ENCODE data around the gene MSMO1. TPM values are rescaled to one million over a fixed set of nuclear protein-coding genes. Genes with fewer than 3 reads are reported as not detected.

Gene MSMO1
- total RNA-seq, 1 experiment from 2014 or later, result 345 TPM

- Histone ChIP-seq H3K4me3 (ENCODE audit: low read length) (peak overlapping the region; percentile 85), H2AFZ (ENCODE audit: low read length) (peak overlapping the region; percentile 11; the same call in 1 of the 2 replicates), H3K9ac (ENCODE audit: low read length) (peak overlapping the region; percentile 82), H3K9me2 (replicated peaks; ENCODE audit: insufficient read depth, low read length) (no peaks in the 10 kb centered on the region), H3K27me3 (ENCODE audit: low read length) (no peaks in the 10 kb centered on the region), H4K20me1 (ENCODE audit: insufficient read depth, low read depth, low read length) (peaks cover 52% of the 10 kb centered on the region), H3K27ac (ENCODE audit: low read length) (peak overlapping the region; percentile 91), H3K4me2 (ENCODE audit: low read depth, low read length, poor library complexity, severe bottlenecking) (peak overlapping the region; percentile 96), H3K36me3 (ENCODE audit: insufficient read depth, low read length) (peaks cover 28% of the 10 kb centered on the region), H3K79me2 (ENCODE audit: low read length) (peaks cover 60% of the 10 kb centered on the region), H3K9me3 (ENCODE audit: low read length) (no peaks in the 10 kb centered on the region), H3K4me1 (ENCODE audit: low read length) (peaks cover 55% of the 10 kb centered on the region)
- no peak for DNase-seq
Measured at GRCh38 chr4:165328101-165328425, 594 bp downstream of the MSMO1 start.

GRCh38 chr4:165328708-165329107 lies 1.2 kb downstream of the MSMO1 start:
- H3K9me2 ChIP-seq (replicated peaks; ENCODE audit: insufficient read depth, low read length), result no peaks in the 10 kb centered on the region
- H3K9me3 ChIP-seq (ENCODE audit: low read length), result no peaks in the 10 kb centered on the region
- peak overlapping the region; percentile 82 for H3K9ac ChIP-seq (ENCODE audit: low read length)
- H3K4me2 ChIP-seq (ENCODE audit: low read depth, low read length, poor library complexity, severe bottlenecking), result peak overlapping the region; percentile 96
- peaks cover 66% of the 10 kb centered on the region for H3K79me2 ChIP-seq (ENCODE audit: low read length)
- H3K4me1 ChIP-seq (ENCODE audit: low read length), result peaks cover 62% of the 10 kb centered on the region
- peak overlapping the region; percentile 85 for H3K4me3 ChIP-seq (ENCODE audit: low read length)
- peak; percentile 54 for DNase-seq
- H3K36me3 ChIP-seq (ENCODE audit: insufficient read depth, low read length), result peaks cover 33% of the 10 kb centered on the region
- no peaks in the 10 kb centered on the region for H3K27me3 ChIP-seq (ENCODE audit: low read length)
- peak overlapping the region; percentile 91 for H3K27ac ChIP-seq (ENCODE audit: low read length)
- H4K20me1 ChIP-seq (ENCODE audit: insufficient read depth, low read depth, low read length), result peaks cover 58% of the 10 kb centered on the region
- H2AFZ ChIP-seq (ENCODE audit: low read length), result no peak overlapping the region

GRCh38 chr4:165330071-165330470 lies 2.6 kb downstream of the MSMO1 start:
- H3K79me2 ChIP-seq (ENCODE audit: low read length), result peaks cover 79% of the 10 kb centered on the region
- H3K4me2 ChIP-seq (ENCODE audit: low read depth, low read length, poor library complexity, severe bottlenecking), result peak overlapping the region; percentile 96
- H3K27me3 ChIP-seq (ENCODE audit: low read length), result no peaks in the 10 kb centered on the region
- H3K4me3 ChIP-seq (ENCODE audit: low read length), result peak overlapping the region; percentile 85
- no peaks in the 10 kb centered on the region for H3K9me3 ChIP-seq (ENCODE audit: low read length)
- H3K9ac ChIP-seq (ENCODE audit: low read length), result peak overlapping the region; percentile 82
- no peak overlapping the region for H2AFZ ChIP-seq (ENCODE audit: low read length)
- peaks cover 71% of the 10 kb centered on the region for H4K20me1 ChIP-seq (ENCODE audit: insufficient read depth, low read depth, low read length)
- DNase-seq, result no peak
- peaks cover 45% of the 10 kb centered on the region for H3K36me3 ChIP-seq (ENCODE audit: insufficient read depth, low read length)
- H3K9me2 ChIP-seq (replicated peaks; ENCODE audit: insufficient read depth, low read length), result no peaks in the 10 kb centered on the region
- peak overlapping the region; percentile 15 for H3K27ac ChIP-seq (ENCODE audit: low read length)
- peaks cover 75% of the 10 kb centered on the region for H3K4me1 ChIP-seq (ENCODE audit: low read length)

GRCh38 chr4:165330666-165331065 lies 3.2 kb downstream of the MSMO1 start:
- no peaks in the 10 kb centered on the region for H3K9me2 ChIP-seq (replicated peaks; ENCODE audit: insufficient read depth, low read length)
- peak overlapping the region; percentile 82 for H3K9ac ChIP-seq (ENCODE audit: low read length)
- peaks cover 85% of the 10 kb centered on the region for H3K79me2 ChIP-seq (ENCODE audit: low read length)
- H4K20me1 ChIP-seq (ENCODE audit: insufficient read depth, low read depth, low read length), result peaks cover 76% of the 10 kb centered on the region
- peaks cover 80% of the 10 kb centered on the region for H3K4me1 ChIP-seq (ENCODE audit: low read length)
- DNase-seq, result no peak
- peak overlapping the region; percentile 85 for H3K4me3 ChIP-seq (ENCODE audit: low read length)
- H3K4me2 ChIP-seq (ENCODE audit: low read depth, low read length, poor library complexity, severe bottlenecking), result peak overlapping the region; percentile 96
- no peak overlapping the region for H2AFZ ChIP-seq (ENCODE audit: low read length)
- H3K36me3 ChIP-seq (ENCODE audit: insufficient read depth, low read length), result peaks cover 51% of the 10 kb centered on the region
- peak overlapping the region; percentile 15; the same call in 1 of the 2 replicates for H3K27ac ChIP-seq (ENCODE audit: low read length)
- no peaks in the 10 kb centered on the region for H3K9me3 ChIP-seq (ENCODE audit: low read length)
- H3K27me3 ChIP-seq (ENCODE audit: low read length), result no peaks in the 10 kb centered on the region

GRCh38 chr4:165331359-165331758 lies 3.9 kb downstream of the MSMO1 start:
- Histone ChIP-seq H4K20me1 (ENCODE audit: insufficient read depth, low read depth, low read length) (peaks cover 80% of the 10 kb centered on the region), H3K27me3 (ENCODE audit: low read length) (no peaks in the 10 kb centered on the region), H3K9ac (ENCODE audit: low read length) (peak overlapping the region; percentile 82; the same call in 1 of the 2 replicates), H3K36me3 (ENCODE audit: insufficient read depth, low read length) (peaks cover 57% of the 10 kb centered on the region), H3K4me2 (ENCODE audit: low read depth, low read length, poor library complexity, severe bottlenecking) (peak overlapping the region; percentile 96), H3K27ac (ENCODE audit: low read length) (no peak overlapping the region), H3K79me2 (ENCODE audit: low read length) (peaks cover 88% of the 10 kb centered on the region), H3K9me2 (replicated peaks; ENCODE audit: insufficient read depth, low read length) (no peaks in the 10 kb centered on the region), H3K4me1 (ENCODE audit: low read length) (peaks cover 73% of the 10 kb centered on the region), H2AFZ (ENCODE audit: low read length) (no peak overlapping the region), H3K9me3 (ENCODE audit: low read length) (no peaks in the 10 kb centered on the region), H3K4me3 (ENCODE audit: low read length) (peak overlapping the region; percentile 85; the same call in 1 of the 2 replicates)
- DNase-seq, result no peak

GRCh38 chr4:165331823-165332222 lies 4.4 kb downstream of the MSMO1 start:
- H3K9me2 ChIP-seq (replicated peaks; ENCODE audit: insufficient read depth, low read length), result no peaks in the 10 kb centered on the region
- H3K79me2 ChIP-seq (ENCODE audit: low read length), result peaks cover 92% of the 10 kb centered on the region
- peaks cover 84% of the 10 kb centered on the region for H4K20me1 ChIP-seq (ENCODE audit: insufficient read depth, low read depth, low read length)
- H3K27me3 ChIP-seq (ENCODE audit: low read length), result no peaks in the 10 kb centered on the region
- peaks cover 70% of the 10 kb centered on the region for H3K4me1 ChIP-seq (ENCODE audit: low read length)
- DNase-seq, result no peak
- H3K36me3 ChIP-seq (ENCODE audit: insufficient read depth, low read length), result peaks cover 61% of the 10 kb centered on the region
- no peak overlapping the region for H3K27ac ChIP-seq (ENCODE audit: low read length)
- H2AFZ ChIP-seq (ENCODE audit: low read length), result no peak overlapping the region
- H3K4me3 ChIP-seq (ENCODE audit: low read length), result peak overlapping the region; percentile 85; the same call in 1 of the 2 replicates
- H3K4me2 ChIP-seq (ENCODE audit: low read depth, low read length, poor library complexity, severe bottlenecking), result peak overlapping the region; percentile 96
- no peaks in the 10 kb centered on the region for H3K9me3 ChIP-seq (ENCODE audit: low read length)
- H3K9ac ChIP-seq (ENCODE audit: low read length), result no peak overlapping the region

- Histone ChIP-seq H3K4me3 (ENCODE audit: low read length) (peak overlapping the region; percentile 85), H2AFZ (ENCODE audit: low read length) (no peak overlapping the region), H3K27me3 (ENCODE audit: low read length) (no peaks in the 10 kb centered on the region), H3K4me1 (ENCODE audit: low read length) (peaks cover 70% of the 10 kb centered on the region), H3K27ac (ENCODE audit: low read length) (peak overlapping the region; percentile 1), H4K20me1 (ENCODE audit: insufficient read depth, low read depth, low read length) (peaks cover 91% of the 10 kb centered on the region), H3K9me2 (replicated peaks; ENCODE audit: insufficient read depth, low read length) (no peaks in the 10 kb centered on the region), H3K9ac (ENCODE audit: low read length) (peak overlapping the region; percentile 4; the same call in 1 of the 2 replicates), H3K36me3 (ENCODE audit: insufficient read depth, low read length) (peaks cover 68% of the 10 kb centered on the region), H3K4me2 (ENCODE audit: low read depth, low read length, poor library complexity, severe bottlenecking) (peak overlapping the region; percentile 96), H3K9me3 (ENCODE audit: low read length) (no peaks in the 10 kb centered on the region), H3K79me2 (ENCODE audit: low read length) (peaks cover 98% of the 10 kb centered on the region)
- DNase-seq, result no peak
Measured at GRCh38 chr4:165332502-165332901, 5.0 kb downstream of the MSMO1 start.

GRCh38 chr4:165335163-165335703 lies 7.8 kb downstream of the MSMO1 start:
- peaks cover 76% of the 10 kb centered on the region for H4K20me1 ChIP-seq (ENCODE audit: insufficient read depth, low read depth, low read length)

More at GRCh38 chr4:165335163-165335703, 7.8 kb downstream of the MSMO1 start:
- Histone ChIP-seq H3K27ac (ENCODE audit: low read length) (no peak overlapping the region), H3K4me1 (ENCODE audit: low read length) (peaks cover 53% of the 10 kb centered on the region), H3K9me3 (ENCODE audit: low read length) (no peaks in the 10 kb centered on the region), H3K27me3 (ENCODE audit: low read length) (no peaks in the 10 kb centered on the region), H3K9me2 (replicated peaks; ENCODE audit: insufficient read depth, low read length) (no peaks in the 10 kb centered on the region), H3K4me3 (ENCODE audit: low read length) (no peak overlapping the region), H3K36me3 (ENCODE audit: insufficient read depth, low read length) (peaks cover 88% of the 10 kb centered on the region), H3K4me2 (ENCODE audit: low read depth, low read length, poor library complexity, severe bottlenecking) (no peak overlapping the region), H2AFZ (ENCODE audit: low read length) (no peak overlapping the region), H3K79me2 (ENCODE audit: low read length) (peaks cover 80% of the 10 kb centered on the region), H3K9ac (ENCODE audit: low read length) (no peak overlapping the region)
- no peak for DNase-seq
